Left lung (tissue), 10 donors: Measurements from ENCODE around the gene LRRC75A. TPM values are rescaled to one million over a fixed set of nuclear protein-coding genes. Genes with fewer than 3 reads are reported as not detected.
"Not testable (repeated sequence)": the region's sequence is repeated elsewhere in the genome, so short reads cannot be mapped to it uniquely, and the experiment has no call there.

Experiments used
- ATAC-seq: fragments of 200-7000 bp; cut with Tn5 transposase; one replicate; pipeline ENCODE4 v1.9.1; 2020; ENCODE audit warnings: moderate library complexity
- DNase-seq, 4 donors: peaks; one replicate each; pipeline ENCODE4 v3.0.0-alpha.2; 2013 to 2020
- H3K27ac ChIP-seq, 2 donors: fragments of 200-600 bp; sonication (generic) in 1 of 2; one replicate each; pipeline versions ENCODE4 v1.5.0 to v1.8.0; 2020 to 2021
- H3K27me3 ChIP-seq, 2 donors: fragments of 200-600 bp; sonication (generic) in 1 of 2; one replicate each; pipeline versions ENCODE4 v1.5.0 to v1.8.0; 2020 to 2021
- H3K36me3 ChIP-seq, 2 donors: fragments of 200-600 bp; sonication (generic) in 1 of 2; one replicate each; pipeline versions ENCODE4 v1.5.0 to v1.8.0; 2020 to 2021
- H3K4me1 ChIP-seq, 2 donors: fragments of 200-600 bp; one replicate each; pipeline ENCODE4 v1.8.0; 2021
- H3K4me3 ChIP-seq, 2 donors: fragments of 200-600 bp; sonication (generic) in 1 of 2; one replicate each; pipeline versions ENCODE4 v1.5.0 to v1.8.0; 2020 to 2021; ENCODE audit warnings: mild to moderate bottlenecking in 1 of 2
- H3K9me3 ChIP-seq, 2 donors: fragments of 200-600 bp; sonication (generic) in 1 of 2; one replicate each; pipeline versions ENCODE4 v1.5.0 to v1.8.0; 2020 to 2021
- CTCF ChIP-seq, 2 donors: fragments of 200-600 bp; sonication (generic) in 1 of 2; IDR thresholded peaks; one replicate each; pipeline versions ENCODE4 v1.5.0 to v1.8.0; 2021; ENCODE audit warnings: antibody characterized with exemption in 2 of 2
- intact Hi-C, 2 donors: fragments of 100-400 bp; cut with DNase I; formaldehyde crosslinking; loops; one replicate each; pipeline versions ENCODE4 v1.11.2 to v1.14.2; 2022
- polyA plus RNA-seq, 6 donors: library from polyadenylated mRNA; unstranded; fragments of 120-200 nt; gene quantifications; one replicate each; pipeline ENCODE4 v1.2.1, GENCODE V29; 2013; ENCODE audit not compliant: insufficient read length in 6 of 6
- total RNA-seq, 2 donors: library from RNA; stranded (reverse); fragmentation: NEBNext Ultra II Directional; extraction: Animal tissue kit (Norgen Biotek cat#: 25700); gene quantifications; one replicate each; pipeline ENCODE4 v1.2.1, GENCODE V29; 2021
- donor health status: DM: no; HTN: yes; CAD: no.
- donor health status: DM: no; HTN: no; CAD: no.

LRRC75A gene
- total and polyA plus RNA-seq, 8 donors, result 2.9 to 7.1 (median 5.7) TPM

- peaks cover 0 to 5% of the 10 kb centered on the region in 2 donors for H3K36me3 ChIP-seq
- no peak for ATAC-seq
- intact Hi-C loops, result loop anchor here in 1 of 2 donors (10.0 kb wide), 1 partner anchor 69 kb away; no protein-coding TSS in a partner anchor
- H3K4me3 ChIP-seq, result no peak overlapping the region
- no peak overlapping the region for H3K27ac ChIP-seq
- H3K4me1 ChIP-seq, result no peaks in the 10 kb centered on the region
- H3K27me3 ChIP-seq, result no peaks in the 10 kb centered on the region
- no peak for TF ChIP-seq CTCF (IDR thresholded peaks at IDR 0.05)
- no peak for DNase-seq
- no peaks in the 10 kb centered on the region for H3K9me3 ChIP-seq
These were observed 35.8 kb downstream of the LRRC75A start for GRCh38 chr17:16455997-16456741.

GRCh38 chr17:16453493-16453851 lies 38.5 kb downstream of the LRRC75A start:
- peaks cover 0 to 13% of the 10 kb centered on the region in 2 donors for H3K36me3 ChIP-seq

GRCh38 chr17:16452268-16452667 lies 39.7 kb downstream of the LRRC75A start:
- not testable (repeated sequence) for H3K4me1 ChIP-seq, H3K9me3 ChIP-seq, ATAC-seq, H3K4me3 ChIP-seq, DNase-seq, H3K27ac ChIP-seq, H3K27me3 ChIP-seq
- intact Hi-C loops, result loop anchor here (2.0 to 10.0 kb wide), 2 partner anchors 69 to 73 kb away; no protein-coding TSS in a partner anchor
- H3K36me3 ChIP-seq, result peaks cover 0 to 25% of the 10 kb centered on the region in 2 donors

More at GRCh38 chr17:16453493-16453851, 38.5 kb downstream of the LRRC75A start:
- Histone ChIP-seq H3K27ac (no peak overlapping the region), H3K4me3 (no peak overlapping the region), H3K27me3 (no peaks in the 10 kb centered on the region), H3K4me1 (no peaks in the 10 kb centered on the region), H3K9me3 (no peaks in the 10 kb centered on the region)
- ATAC-seq (no peak), DNase-seq (no peak)
- TF ChIP-seq CTCF (IDR thresholded peaks at IDR 0.05), result no peak
- intact Hi-C loops, result loop anchor here (2.0 to 10.0 kb wide), 2 partner anchors 67 to 71 kb away; no protein-coding TSS in a partner anchor

- intact Hi-C loops, result loop anchor here in 1 of 2 donors (10.0 kb wide), 1 partner anchor 75 kb away; no protein-coding TSS in a partner anchor
- no peak overlapping the region for H3K27ac ChIP-seq
- DNase-seq (no peak), ATAC-seq (no peak)
- peaks cover 0 to 44% of the 10 kb centered on the region in 2 donors for H3K36me3 ChIP-seq
- no peaks in the 10 kb centered on the region for H3K9me3 ChIP-seq
- no peaks in the 10 kb centered on the region for H3K27me3 ChIP-seq
- no peak for TF ChIP-seq CTCF (IDR thresholded peaks at IDR 0.05)
- H3K4me1 ChIP-seq, result no peaks in the 10 kb centered on the region
- H3K4me3 ChIP-seq, result no peak overlapping the region
These were observed 42.0 kb downstream of the LRRC75A start for GRCh38 chr17:16450028-16450427.

GRCh38 chr17:16449121-16449570 lies 42.8 kb downstream of the LRRC75A start:
- intact Hi-C loops, result no loop called here
- no peak for TF ChIP-seq CTCF (IDR thresholded peaks at IDR 0.05)
- DNase-seq (no peak), ATAC-seq (peak; percentile 7)
- Histone ChIP-seq H3K27ac (no peak overlapping the region), H3K4me1 (peaks cover 0 to 5% of the 10 kb centered on the region in 2 donors), H3K4me3 (no peak overlapping the region), H3K36me3 (peaks cover 0 to 50% of the 10 kb centered on the region in 2 donors), H3K9me3 (no peaks in the 10 kb centered on the region), H3K27me3 (no peaks in the 10 kb centered on the region)
